Stimulated activated CD8-positive, alpha-beta memory T cell treated with anti-CD3 and anti-CD28 coated beads, Interleukin-4, amount 100 ng/mL, for 24 hours (primary cell): ENCODE results near the gene AMBP.

Source experiments
- DNase-seq: peaks from one replicate; pipeline ENCODE4 v3.0.0-alpha.2; 2020; ENCODE audit warnings: low read depth

AMBP gene

DNA sequence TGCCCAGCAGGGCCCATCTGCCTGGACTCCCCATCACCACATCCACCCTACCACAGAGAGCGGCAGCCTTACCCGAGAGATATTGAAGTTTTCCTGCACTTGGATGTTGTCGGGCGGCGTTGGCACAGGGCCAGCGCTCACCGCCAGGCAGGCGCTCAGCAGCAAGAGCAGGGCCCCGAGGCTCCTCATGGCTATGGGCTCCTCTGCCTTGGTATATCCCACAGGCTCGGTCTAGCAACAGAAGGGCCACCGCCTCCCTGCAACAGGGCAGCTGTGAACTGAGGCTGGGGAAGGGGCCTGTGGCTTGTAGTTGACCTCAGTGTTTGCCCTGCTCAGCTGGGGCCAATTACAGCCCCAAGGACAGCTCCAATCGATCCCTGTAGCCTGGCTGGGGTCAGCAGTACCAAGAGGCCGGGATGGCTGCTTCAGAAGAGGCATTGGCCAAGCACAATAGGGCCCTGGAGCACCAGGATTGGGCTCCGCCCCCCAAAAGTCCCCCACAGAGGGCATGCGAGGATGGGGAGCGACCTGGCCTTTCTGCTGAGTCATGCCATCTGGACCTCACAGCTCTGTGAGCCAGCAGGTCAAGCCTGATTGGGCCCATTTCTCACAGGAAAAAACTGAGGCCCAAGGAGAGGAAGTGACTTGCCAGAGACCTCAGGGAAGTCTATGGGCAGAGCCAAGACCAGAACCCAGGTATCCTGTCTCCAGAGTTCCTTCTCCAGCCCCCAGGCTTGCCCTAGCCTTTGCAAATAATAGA is at the start of gene AMBP:
AMBP (minus strand) TSS at position 280 of the 760 bp plus-strand sequence; CDS start at position 189, 91 bp downstream.
- DNase-seq, result no peak

DNA sequence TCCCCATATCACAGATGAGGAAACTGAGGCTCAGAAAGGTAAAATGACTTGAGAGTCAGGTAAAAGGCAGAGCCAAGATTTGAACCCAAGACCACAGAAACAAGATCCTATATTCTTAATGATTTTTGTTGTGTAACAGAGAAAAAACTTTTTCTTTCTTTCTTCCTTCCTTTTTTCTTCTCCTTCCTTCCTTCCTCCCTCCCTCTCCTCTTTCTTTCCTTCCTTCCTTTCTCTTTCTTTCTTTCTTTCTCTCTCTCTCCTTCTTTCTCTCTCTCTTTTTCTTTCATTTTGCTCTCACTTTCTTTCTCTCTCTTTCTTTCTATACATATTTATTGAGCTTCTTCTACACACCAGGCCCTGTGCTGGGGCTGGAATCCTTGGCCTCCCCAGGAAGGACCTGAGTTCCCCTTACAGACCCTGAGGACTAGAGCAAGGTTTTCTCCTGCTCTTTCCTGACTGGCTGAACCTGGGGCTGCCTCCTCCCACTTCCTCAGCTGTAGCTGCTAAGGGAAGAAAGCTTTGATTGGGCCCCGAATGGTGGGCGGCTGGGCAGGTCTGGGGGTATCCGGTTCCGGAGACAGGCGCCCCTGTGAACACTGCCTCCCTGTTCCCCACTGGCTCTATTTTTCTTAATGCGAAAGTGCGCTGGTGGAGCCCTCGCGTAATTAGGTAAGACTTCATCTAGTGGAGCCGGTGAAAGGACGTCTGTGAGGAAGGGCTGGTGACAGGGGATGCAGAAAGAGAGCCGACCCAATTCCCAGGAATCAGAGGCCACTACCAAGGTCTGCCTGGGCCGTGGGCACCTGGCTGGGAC is 48.4 kb upstream of the AMBP start:
- DNase-seq, result no peak

DNA sequence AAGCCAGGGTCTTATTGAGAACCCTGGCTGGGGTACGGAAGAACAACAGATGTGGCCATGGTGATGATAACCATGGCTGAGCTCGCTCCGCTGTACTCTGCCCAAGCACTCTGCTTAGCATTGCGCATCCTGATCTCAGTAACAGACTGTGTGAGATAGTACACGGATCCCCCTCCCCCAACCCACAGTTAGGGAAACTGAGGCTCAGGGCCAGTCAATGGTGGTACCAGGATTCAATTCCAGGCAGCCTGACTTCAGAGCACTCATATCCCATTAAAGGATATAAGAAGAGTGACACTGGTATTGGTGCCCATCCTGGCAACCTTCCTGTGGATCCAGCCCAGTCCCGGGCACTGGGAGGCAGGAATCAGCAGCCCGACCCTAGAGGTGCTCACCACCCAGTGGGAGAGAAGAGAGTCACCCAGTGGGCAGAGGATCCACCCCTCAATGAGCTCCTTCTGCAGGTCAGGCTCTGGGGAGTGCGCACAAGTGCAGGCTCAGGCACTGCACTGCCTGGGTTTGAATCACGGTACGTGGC is 47.4 kb upstream of the AMBP start:
- no peak for DNase-seq

GRCh38 chr9:114124666-114125475 is 46.8 kb upstream of the AMBP start:
- no peak for DNase-seq

GRCh38 chr9:114124138-114124537 is 46.0 kb upstream of the AMBP start:
- DNase-seq, result no peak

DNA sequence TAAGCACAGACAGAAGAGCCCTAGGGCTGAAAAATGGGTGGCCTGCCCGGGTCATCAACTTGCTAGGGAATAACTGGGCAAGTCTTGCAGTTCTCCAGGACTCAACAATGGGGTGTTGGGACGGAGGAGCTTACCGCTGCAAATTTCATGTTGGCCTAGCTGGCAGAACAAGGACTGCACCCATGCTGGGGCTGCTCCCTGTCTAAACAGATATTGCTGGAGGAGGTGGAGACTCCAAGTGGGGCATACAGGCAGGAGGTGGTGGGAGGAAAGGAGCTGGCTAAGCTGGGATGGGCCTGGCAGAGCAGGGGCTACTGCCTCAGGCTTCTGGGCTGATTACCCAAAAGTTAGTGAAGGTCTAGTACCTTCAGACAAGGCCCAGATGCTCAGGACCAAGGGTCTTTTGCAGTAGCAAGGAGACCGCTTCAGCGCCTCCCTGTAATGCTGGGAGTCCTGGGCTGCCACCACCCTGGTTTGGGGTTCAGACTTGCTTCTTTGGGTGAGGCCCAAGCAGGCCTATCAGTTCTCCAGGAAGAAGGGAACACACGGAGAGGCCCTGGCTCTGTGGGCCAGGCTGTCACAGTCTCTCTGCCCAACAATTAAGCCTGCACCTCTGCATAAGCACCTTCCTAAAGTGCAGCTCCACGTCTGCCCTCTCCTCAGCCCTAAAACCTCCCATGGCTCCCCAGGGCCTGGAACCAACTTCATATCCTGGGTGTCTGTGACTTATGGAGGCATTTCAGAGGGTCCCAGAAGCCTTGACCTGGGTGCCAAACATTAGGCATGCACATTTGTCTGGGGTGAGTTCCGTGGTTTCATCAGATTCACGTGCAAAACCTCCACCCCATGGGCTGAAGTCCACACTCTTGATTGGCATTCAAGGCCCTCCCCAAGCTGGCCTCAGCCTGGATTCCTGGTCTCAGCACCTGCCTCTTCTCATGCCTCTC is 45.2 kb upstream of the AMBP start:
- no peak for DNase-seq

DNA sequence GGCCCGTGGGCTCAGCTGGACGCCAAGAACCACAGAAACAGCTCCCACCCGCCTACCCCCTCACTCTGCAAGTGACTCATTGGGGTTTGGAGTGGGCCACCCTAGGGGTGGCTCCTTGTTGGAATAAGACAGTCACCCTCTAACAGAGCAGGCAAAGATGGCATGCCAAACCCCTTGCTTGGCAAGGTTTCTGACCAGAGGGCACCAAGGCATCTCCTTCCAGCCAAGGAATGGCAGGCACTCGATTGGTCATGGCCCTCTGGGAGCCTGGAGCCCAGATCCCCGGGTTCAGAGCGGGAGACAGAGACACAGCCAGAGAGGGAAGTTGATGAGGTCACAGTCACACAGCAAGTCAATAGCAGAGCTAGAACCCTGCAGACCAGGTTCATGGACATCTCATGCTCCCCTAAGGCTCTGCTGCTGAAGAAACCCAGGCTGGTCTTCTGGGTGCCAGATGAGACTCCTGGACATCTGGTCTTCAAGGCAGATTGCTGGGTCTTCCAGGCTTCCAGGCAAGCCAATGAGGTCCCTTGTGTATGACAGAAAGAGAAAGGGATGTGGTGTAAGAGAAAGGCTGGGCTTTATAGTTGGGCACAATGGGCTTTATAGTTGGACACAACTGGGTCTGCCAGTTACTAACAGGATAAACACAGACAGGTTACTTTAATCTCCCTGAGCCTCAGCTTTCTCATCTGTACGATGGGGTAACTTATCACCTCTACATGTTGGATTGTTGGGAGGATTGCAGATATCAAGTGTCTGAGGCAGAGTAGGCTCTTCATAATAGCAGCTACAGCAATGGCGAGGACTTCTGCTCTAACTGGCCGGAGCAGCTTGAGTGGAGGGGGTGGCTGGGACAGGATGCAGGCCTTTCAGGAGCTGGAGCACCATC is 44.3 kb upstream of the AMBP start:
- DNase-seq, result no peak

GRCh38 chr9:114121227-114122135 is 43.4 kb upstream of the AMBP start:
- DNase-seq, result no peak

DNA sequence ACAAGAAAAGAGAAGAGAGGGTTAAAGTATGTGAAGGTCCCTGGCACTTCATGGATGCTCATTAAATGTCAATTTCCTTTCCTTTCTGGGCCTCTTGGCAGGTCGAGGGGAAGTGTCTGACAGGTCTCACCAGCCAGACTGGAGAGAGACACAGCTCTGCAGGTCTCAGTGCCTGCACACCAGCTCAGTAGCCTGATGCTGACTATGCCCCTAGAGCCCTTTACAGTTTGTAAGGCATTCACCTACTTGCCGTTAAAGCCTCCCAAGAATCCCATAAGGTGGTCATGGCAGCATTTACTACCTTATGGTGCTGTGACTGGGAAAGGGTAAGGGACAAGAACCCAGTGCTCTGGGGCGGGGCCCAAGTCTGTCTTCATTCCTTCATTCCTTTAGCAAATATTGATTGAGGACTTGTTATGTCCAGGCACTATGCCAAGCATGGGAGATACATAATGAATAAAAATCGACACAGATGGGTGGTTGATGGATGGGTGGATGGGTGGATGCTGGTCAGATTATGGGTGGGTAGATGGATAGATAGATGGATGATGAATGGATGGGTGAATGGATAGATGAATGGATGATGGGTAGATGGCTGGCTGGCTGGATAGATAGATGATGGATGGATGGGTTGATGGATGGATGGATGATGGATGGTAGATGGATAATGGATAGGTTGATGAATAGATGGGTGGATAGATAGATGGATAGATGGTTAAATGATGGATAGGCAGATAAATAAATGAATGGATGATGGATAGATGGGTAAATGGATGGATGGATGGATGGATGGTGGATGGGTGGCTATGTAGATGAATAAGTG is 42.3 kb upstream of the AMBP start:
- no peak for DNase-seq

- no peak for DNase-seq
Observed at GRCh38 chr9:114119242-114120191, 41.4 kb upstream of the AMBP start.

DNA sequence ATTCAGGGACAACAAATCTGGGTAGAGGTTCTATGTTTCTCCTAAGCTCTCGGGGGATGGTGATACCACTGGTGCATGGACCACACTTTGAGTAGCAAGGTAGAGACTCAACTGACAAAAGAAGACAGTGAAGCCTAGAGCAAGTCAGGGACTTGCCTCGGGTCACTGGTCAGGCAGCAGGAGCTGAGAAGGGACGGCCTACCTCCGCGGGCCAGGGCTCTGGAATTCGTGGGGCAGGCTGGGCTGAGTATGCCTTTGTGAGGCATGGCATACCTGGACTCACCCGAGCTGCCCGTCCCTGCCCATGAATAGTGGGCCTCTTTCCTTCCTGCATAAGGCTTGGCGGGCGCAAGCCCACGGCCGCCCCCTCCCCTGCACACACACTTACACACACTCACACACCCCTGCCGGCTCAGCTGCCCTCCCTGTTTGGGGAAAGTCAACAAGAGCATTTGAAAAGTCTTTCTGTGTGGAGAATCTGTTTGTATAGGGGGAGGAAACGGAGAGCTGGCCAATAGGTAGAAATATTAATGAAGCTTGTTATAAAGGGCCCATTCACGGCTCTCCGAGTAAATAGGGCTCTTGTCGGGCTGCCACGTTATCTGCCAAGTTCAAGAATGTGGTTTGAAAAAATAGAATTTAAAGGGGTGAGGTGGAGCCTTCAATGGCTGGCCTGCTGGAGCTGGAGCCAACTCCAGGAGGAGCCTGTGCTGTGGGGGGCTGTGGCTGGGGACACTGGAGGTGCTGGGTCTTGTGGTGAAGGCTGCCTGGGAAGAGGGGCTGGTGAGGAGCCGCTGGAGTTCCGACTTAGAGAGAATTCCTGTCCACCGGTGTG is 40.1 kb upstream of the AMBP start:
- DNase-seq, result no peak

DNA sequence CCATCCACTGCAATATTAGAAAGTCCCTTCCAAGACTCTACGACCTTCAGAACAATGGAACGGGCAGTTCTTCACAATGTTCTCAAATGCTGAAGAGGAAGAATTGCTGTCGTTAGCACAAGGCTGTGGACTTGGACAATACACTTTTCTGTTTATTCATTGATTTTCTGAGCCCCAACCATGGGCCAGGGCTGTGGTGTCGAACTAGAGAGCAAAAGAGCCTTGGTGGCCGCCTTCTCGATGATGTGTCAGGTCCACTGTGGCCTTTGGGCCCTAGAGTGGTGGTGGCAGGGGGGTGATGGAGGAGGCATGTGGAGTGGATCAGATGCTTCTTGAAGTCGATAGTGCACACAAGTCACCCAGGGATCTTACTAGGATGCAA is 39.5 kb upstream of the AMBP start:
- DNase-seq, result no peak

DNA sequence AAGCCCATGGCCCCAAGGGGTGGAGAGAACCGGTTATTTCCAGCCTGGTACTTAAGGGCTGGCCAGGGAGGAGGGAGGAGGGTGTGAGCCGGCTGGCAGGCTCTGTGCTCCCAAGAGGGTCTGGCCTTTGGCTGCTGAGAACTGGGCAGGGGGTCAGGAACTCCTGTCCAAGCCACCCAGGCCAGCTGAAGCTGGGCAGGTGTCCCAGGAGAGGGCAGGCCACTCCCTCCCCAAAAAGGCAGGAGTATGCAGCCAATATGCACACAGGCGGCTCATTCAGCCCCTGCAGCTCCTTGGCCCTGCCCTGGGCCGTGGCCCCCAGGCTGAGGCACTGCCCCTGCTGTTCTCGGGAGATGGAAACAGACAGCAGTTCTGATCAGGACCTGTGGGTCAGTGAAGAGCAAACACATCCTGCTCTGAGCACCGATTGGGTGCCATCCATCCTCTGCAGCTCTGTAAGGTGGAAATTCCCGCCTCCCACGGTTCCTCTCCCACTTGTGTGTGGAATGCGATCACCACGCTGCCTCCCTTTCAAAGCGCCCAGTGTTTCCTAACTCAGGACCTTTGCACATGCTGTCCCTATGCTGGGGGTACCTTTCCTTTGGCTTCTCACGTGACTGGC is 38.1 kb upstream of the AMBP start:
- no peak for DNase-seq

- DNase-seq, result no peak
Observed at GRCh38 chr9:114115654-114116125, 37.6 kb upstream of the AMBP start.

- no peak for DNase-seq
Observed at GRCh38 chr9:114114364-114114763, 36.3 kb upstream of the AMBP start.
